Fibroblast of skin of abdomen (primary cell): ENCODE data around the gene ZNF691.
"Not testable (repeated sequence)": the region's sequence is repeated elsewhere in the genome, so short reads cannot be mapped to it uniquely, and the experiment has no call there.

ENCODE experiments used
- DNase-seq: peaks from one replicate; pipeline ENCODE4 v3.0.0-alpha.2; 2013

ZNF691 gene

DNA sequence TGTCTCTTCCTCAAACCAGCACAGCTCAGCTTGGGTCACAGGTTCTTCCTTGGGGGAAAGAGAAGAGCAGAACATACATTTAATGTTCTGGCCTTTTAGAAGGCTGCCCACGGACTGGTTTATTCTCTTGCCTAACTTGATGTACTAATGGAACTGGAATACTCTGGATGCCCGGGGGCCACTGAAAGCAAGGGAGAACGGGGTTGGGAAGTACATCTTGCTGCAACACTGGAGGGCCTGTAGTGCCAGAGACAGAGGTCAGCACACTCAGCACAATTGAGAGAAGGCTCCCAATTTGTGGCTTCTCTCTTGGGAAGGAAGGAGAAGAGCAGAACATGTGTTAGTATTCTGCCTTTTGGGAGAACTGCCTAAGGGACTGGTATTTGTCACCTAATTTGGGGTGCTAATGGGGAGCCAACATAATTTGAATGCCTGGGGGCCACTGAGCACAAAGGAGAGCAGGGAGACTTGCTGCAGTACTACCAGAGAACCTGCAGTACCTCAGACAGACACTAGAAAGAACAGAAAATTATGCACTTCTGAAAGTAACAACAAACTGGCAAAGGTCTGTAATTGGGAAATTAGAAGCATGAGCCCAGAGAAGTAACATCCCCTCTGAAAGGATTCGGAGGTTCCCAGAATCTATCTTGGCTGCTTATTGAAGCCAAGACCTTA lies 14.1 kb downstream of the ZNF691 start:
- DNase-seq, result no peak

DNA sequence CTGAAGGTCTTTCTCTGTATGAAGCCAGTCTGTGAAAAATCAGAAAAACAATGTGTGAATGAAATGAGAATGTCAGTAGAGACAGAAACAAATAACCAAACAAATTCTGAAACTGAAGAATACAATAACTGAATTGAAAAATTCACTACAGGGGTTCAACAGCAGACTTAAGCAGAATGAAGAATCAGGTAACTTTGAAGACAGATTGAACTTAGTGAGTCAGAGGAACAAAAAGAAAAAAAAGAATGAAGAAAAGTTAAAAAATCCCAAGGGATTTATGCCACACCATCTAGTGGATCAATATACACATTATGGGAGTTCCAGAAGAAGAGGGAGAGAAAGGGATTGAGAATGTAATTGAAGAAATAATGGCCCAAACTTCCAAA lies 14.6 kb downstream of the ZNF691 start:
- no peak for DNase-seq

DNA sequence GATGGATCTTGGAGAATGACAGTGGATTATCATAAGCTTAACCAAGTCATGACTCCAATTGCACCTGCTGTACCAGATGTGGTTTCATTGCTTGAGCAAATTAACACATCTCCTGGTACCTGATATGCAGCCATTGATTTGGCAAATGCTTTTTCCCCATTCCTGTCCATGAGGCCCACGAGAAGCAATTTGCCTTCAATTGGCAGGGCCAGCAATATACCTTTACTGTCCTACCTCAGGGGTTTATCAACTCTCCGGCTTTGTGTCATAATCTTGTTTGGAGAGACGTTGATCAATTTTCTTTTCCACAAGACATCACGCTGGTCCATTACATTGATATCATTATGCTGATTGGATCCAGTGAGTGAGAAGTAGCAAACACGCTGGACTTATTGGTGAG lies 20.1 kb downstream of the ZNF691 start:
- no peak for DNase-seq

DNA sequence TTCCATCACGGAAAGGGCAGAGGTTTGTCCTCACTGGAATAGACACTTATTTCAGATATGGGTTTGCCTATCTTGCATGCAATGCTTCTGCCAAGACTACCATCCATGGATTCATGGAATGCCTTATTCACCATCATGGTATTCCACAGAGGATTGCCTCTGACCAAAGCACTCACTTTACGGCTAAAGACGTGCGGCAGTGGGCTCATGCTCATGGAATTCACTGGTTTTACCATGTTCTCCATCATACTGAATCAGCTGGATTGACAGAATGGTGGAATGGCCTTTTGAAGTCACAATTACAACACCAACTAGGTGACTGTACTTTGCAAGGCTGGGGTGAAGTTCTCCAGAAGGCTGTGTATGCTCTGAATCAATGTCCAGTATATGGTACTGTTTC lies 22.1 kb downstream of the ZNF691 start:
- peak; percentile 37 for DNase-seq

DNA sequence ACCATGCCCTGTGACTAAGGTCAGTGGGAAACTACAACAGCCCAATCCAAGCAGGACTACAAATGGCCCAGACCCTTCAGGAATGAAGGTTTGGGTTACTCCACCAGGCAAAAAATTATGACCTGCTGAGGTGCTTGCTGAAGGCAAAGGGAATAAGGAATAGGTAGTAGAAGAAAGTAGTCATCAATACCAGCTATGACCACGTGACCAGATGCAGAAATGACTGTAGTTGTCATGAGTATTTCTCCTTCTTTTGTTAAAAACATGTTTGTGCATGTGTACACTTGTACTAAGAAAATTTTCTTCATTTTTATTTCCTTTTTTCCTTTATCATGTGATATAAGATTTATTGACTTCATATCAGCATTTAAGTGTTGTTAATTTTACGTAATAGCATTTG lies 22.8 kb downstream of the ZNF691 start:
- not testable (repeated sequence) for DNase-seq

DNA sequence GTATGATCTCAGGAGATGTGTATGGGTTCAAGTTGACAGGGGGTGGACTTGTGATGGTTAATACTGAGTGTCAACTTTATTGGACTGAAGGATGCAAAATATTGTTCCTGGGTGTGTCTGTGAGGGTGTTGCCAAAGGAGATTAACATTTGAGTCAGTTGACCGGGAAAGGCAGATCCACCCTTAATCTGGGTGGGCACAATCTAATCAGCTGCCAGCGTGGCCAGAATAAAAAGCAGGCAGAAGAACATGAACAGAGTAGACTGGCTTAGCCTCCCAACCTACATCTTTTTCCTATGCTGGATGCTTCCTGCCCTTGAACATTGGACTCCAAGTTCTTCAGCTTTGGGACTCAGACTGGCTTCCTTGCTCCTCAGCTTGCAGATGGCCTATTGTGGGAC lies 23.3 kb downstream of the ZNF691 start:
- DNase-seq, result not testable (repeated sequence)

DNA sequence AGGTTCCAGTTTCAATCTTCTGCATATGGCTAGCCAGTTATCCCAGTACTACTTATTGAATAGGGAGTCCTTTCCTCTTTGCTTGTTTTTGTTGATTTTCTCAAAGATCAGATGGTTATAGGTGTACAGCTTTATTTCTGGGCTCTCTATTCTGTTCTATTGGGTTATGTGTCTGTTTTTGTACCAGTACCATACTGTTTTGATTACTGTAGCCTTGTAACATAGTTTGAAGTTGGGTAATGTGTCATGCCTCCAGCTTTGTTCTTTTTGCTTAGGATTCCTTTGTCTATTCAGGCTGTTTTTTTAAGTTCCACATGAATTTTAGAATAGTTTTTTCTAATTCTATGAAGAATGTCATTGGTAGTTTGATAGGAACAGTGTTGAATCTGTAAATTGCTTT lies 26.7 kb downstream of the ZNF691 start:
- not testable (repeated sequence) for DNase-seq

DNA sequence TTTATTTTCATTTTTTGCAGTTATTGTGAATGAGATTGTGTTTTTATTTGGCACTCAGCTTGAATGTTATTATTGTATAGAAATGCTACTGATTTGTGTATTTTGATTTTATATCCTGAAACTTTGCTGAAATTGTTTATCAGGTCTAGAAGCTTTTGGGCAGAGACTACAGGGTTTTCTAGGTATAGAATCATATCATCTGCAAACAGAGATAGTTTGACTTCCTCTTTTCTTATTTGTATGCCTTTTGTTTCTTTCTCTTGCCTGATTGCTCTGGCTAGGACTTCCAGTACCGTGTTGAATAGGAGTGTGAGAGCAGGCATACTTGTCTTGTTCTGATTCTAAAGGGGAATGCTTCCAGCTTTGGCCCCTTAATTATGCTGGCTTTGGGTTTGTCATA lies 27.3 kb downstream of the ZNF691 start:
- no peak for DNase-seq

DNA sequence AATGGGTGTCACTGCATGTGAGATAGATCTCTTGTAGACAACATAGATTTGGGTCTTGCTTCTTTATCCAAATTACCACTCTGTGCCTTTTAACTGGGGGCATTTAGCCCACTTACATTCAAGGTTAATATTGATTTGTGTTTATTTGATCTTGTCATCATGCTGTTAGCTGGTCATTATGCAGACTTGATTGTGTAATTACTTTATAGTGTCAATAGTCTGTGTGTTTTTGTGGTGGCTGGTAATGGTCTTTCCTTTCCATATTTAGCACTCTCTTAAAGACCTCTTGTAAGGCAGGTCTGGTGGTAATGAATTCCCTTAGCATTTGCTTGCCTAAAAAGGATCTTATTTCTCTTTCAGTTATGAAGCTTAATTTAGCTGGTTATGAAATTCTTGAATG lies 29.6 kb downstream of the ZNF691 start:
- no peak for DNase-seq

DNA sequence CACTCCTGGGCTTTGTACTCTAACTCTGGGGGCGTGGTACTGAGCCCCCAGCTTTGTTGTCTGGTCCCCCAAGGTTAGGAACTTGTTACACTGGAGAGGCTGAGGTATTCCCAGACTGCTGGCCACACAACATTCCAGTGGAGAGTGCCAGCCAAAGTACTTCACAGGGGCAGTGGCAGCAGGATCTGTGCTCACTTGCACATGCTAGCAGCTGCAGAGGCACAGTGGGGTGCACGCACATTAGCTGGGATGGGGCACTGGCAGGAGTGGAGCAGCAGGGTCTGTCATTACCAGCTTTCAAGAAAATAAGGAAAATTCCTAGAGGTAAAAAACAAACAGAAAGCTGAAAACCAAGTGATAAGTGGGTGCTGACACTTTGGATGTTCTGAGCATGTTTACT lies 31.0 kb downstream of the ZNF691 start:
- DNase-seq, result no peak

DNA sequence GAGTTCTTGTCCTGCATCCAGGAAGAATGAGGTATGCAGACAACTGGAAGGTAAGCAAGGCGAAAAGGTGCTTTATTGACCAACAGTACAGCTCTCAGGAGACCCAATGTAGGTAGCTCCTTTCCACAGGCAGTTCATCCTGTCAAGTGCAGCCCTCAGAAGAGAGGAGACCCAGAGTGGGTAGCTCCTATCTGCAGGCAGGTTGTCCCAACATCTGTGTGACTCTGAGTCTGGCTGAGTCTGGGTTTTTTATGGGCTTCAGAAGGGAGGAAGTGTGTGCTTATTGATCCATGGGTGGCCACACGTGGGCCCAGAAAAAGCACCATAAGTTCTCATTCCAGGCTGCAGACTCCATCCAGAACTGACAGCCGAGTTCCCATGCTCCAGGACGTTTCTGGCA lies 34.0 kb downstream of the ZNF691 start:
- no peak for DNase-seq

DNA sequence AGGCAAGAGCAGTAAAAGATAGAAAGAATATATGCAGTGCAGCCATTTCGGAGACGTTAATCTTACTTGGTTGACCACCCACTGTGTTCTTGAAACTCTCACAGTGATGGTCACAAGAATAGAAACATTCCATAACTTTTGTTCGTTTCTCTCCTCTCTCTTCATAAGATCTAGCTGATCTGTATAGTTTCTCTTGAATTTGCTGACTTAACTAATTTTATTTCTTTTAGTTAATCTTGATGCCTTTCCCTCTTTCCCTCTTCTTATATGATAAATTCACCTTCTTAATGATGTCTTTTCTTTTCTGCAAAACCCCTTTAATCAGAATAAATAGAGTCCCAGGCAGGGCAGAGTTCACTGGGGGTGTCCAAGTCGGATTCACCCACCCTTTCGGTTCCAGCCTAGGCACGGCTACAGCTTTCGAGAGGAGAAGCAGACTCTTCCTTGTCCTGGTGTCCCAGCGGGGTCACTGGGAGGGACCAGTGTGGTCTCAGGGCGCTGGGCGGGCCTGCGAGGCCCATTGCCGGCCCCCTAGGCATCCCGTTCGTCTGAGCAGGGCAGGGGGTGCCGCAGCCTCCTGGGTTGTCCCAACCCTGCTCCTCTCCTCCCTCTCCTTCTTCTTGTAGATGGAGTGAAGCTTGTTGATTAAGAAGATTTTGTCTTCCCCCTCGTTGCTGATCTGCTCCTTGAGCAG lies 39.8 kb downstream of the ZNF691 start:
- no peak for DNase-seq

DNA sequence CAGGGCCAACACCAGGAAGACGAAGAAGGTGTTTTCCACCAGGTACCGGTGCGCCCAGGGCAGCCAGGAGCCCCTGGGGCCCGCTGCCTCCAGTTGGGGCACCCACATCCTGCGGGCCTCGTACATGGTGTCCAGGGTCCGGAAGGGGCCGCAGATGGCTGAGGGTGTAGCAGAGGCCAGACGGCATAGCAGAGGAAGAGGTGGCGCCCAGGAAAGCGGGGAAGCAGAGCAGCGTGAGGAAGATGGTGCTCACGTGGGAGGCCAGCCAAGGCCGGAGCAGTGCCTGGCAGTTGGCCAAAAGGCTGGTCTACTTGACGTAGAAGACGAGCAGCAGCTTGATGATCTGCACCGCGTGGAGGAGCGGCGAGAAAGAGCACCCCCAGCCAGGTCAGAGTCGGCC lies 40.4 kb downstream of the ZNF691 start:
- DNase-seq, result no peak

DNA sequence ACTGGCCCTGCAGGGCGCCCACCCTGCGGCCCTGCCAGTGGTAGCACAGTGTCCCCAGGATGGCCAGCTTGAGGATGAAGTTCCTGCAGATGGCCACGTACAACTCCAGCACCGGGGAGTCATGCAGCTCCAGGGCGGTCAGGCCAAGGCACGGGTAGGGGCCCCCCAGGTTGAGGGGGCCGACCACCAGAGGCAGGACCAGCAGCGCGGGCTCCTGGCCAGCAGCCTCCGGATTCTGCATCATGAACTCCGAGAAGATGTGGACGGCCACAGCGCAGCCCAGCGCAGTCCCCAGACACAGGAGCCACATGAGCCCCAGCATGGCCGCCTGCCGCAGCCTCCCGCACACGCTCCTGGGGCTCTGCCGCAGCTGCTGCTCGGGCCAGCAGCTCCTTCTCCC lies 41.0 kb downstream of the ZNF691 start:
- DNase-seq, result no peak

DNA sequence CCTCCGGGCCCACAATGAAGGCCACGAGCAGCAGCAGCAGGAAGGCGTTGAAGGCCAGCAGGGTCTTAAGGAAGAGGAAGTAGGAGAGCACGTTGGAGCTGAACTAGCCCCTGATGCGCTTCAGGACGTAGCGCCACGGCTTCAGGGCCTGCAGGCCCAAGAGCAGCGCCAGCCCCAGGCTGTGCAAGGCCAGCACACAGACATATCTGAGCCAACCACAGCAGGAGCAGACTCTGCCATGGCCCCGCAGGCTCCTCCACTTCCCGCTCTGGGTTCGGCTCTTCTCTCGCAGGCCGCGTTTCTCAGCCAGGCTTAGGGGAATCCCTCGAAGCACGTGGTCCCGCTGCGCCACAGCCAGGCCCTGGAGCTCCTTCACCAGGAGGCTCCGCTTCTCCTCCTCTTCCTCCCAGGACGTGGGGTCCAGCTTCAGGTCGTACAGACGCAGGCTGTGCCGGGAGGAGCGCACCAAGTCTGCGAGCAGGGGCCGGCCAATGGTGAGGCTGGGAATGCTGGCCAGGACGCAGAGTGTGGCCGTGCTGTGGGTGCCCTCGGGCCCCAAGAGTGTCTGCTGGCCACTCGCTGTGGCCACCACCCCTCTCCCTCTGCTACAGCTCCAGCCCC lies 41.7 kb downstream of the ZNF691 start:
- no peak for DNase-seq

DNA sequence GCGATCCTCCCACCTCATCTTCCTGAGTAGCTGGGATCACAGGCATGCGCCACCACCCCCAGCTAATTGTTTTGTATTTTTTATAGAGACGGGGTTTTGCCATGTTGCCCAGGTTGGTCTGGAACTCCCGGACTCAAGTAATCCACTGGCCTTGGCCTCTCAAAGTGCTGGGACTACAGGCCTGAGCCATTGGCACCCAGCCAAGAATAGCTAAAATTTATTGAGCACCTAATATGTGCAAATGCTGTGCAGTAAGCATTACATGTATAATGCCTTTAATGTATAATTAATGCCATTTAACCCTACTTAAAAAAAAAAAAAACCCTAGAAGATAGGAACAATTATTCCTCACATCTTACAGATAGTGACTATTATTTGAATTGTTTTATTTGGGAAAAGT lies 42.9 kb downstream of the ZNF691 start:
- DNase-seq, result no peak

DNA sequence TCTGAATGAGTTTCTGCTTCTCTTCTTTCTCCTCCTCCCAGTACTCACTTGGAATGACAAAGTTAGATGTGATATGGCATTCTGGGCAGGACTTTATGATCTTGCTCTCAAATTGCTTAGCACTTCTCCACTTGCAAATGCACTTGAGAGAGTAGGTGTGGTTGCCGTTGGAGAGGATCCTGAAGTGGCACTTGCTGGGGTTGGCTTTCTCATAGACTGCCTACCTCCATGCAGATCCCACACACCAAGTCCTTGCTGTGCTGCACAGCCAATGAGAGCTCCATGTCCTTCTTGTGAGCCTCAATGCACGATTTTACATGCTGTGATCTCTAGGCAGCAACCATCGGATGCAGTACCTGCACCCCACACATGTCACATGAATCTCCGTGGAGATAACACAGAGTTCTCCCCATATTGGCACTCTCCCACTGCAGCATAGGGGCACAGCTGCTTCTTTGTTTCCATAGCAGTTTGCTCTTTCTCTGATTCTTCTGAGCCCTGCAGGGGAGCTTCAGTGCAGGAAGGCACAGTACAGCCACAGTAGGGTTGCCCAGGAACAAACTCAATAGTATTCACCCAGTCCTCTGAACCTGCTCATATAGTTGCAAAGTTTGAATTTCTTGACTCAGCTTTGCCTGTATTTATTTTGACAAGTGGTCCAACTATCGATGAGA lies 45.2 kb downstream of the ZNF691 start:
- no peak for DNase-seq

DNA sequence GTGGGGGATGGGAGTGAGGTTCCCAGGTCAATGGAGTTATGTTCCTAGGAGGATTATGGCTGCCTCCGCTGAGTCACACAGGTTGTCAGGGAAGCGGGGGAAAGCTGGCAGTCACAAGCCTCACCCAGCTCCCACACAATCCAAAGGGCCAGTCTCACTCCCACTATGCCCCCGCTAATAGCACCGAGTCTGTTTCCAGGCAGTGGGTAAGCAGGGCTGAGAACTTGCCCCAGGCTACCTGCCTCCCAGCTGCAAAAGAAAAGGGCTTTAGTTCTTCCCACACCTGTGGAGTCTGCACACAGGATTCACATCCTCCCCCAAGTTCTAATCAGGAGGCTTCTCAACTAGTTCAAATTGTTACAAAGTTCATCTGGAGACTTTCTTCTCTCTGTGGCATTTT lies 53.5 kb downstream of the ZNF691 start:
- not testable (repeated sequence) for DNase-seq
